GM12878 (cell line): Measurements from ENCODE around the gene PARVA. TPM values are rescaled to one million over a fixed set of nuclear protein-coding genes. Genes with fewer than 3 reads are reported as not detected.

Experiments used
- ATAC-seq: fragments of 200-7000 bp; cut with Tn5 transposase; 3 replicates; pipeline ENCODE4 v1.9.1; 2020; ENCODE audit warnings: mild to moderate bottlenecking, moderate library complexity
- BruUV-seq: library from RNA; stranded (reverse); fragments of 400-500 nt; replicated peaks from 2 replicates; lab custom pipeline; 2021; lab: Mats Ljungman, UMichigan
- CTCF ChIA-PET: fragments of 300-600 bp; sonication (Branson Sonifier 250); formaldehyde crosslinking; extraction: SDS; loops from one replicate; lab custom pipeline; 2021; ENCODE audit warnings: inconsistent platforms; lab: Yijun Ruan, JAX
- POLR2A ChIA-PET: fragments of 350-600 bp; formaldehyde crosslinking; extraction: SDS; loops from one replicate; lab custom pipeline; 2021; ENCODE audit warnings: inconsistent platforms; lab: Charles Lee
- RAD21 ChIA-PET: fragments of 300-600 bp; sonication (Branson Sonifier 250); formaldehyde crosslinking; loops from one replicate; lab custom pipeline; 2023; ENCODE audit warnings: antibody characterized with exemption; ENCODE audit not compliant: unreplicated experiment; lab: Charles Lee
- SMC1A ChIA-PET: fragments of 300-600 bp; sonication (Branson Sonifier 250); formaldehyde crosslinking; loops from one replicate; lab custom pipeline; 2023; ENCODE audit not compliant: unreplicated experiment, uncharacterized antibody; lab: Charles Lee
- DNase-seq: peaks from one replicate; pipeline ENCODE4 v3.0.0-alpha.2; 2011; ENCODE audit warnings: low read depth, low spot score
- FAIRE-seq: peaks from 3 replicates; lab custom pipeline; 2011; peaks lifted over from hg19 to GRCh38; lab: Jason Lieb, UNC
- H2AFZ ChIP-seq: 2 replicates; pipeline ENCODE4 v1.6.0; 2011; ENCODE audit warnings: low read depth, low read length, control low read depth; ENCODE audit not compliant: control insufficient read depth
- H3K27ac ChIP-seq: 2 replicates; pipeline ENCODE4 v1.5.1; 2011; ENCODE audit warnings: control low read depth; ENCODE audit not compliant: control insufficient read depth, insufficient read depth
- H3K27me3 ChIP-seq, 2 experiments: replicated peaks in 1 of 2; 2 replicates each; pipeline versions ENCODE4 v1.6.0 to v1.6.1; 2011; ENCODE audit warnings: low read length in 1 of 2; ENCODE audit not compliant: control insufficient read depth in 2 of 2, insufficient read depth in 2 of 2
- H3K36me3 ChIP-seq, 2 experiments: 2 replicates each; pipeline ENCODE4 v1.5.1; 2011; ENCODE audit warnings: low read length in 1 of 2; ENCODE audit not compliant: control insufficient read depth in 2 of 2, insufficient read depth in 2 of 2
- H3K4me1 ChIP-seq: 2 replicates; pipeline ENCODE4 v1.6.1; 2011; ENCODE audit warnings: mild to moderate bottlenecking, low read length, moderate library complexity, mixed read lengths; ENCODE audit not compliant: control insufficient read depth, insufficient read depth
- H3K4me2 ChIP-seq: 2 replicates; pipeline ENCODE4 v1.6.0; 2011; ENCODE audit warnings: control low read depth; ENCODE audit not compliant: control insufficient read depth, insufficient read depth
- H3K4me3 ChIP-seq: fragments of 200-600 bp; sonication (generic); 2 replicates; pipeline ENCODE4 v1.5.1; 2016
- H3K79me2 ChIP-seq: 2 replicates; pipeline ENCODE4 v1.6.0; 2011; ENCODE audit warnings: low read length; ENCODE audit not compliant: control insufficient read depth, insufficient read depth
- H3K9ac ChIP-seq: 2 replicates; pipeline ENCODE4 v1.8.0; 2011; ENCODE audit warnings: low read length, control low read depth, mixed read lengths; ENCODE audit not compliant: control insufficient read depth, insufficient read depth
- H3K9me3 ChIP-seq: replicated peaks from 3 replicates; pipeline ENCODE4 v1.5.1; 2011; ENCODE audit warnings: mild to moderate bottlenecking, low read length; ENCODE audit not compliant: control insufficient read depth, insufficient read depth
- H4K20me1 ChIP-seq: 2 replicates; pipeline ENCODE4 v1.6.0; 2011; ENCODE audit not compliant: control insufficient read depth, insufficient read depth
- JUNB ChIP-seq: IDR thresholded peaks from 2 replicates; pipeline ENCODE4 v1.6.1; 2016; ENCODE audit warnings: antibody characterized with exemption, mild to moderate bottlenecking
- KLF5 ChIP-seq: fragments of 450-650 bp; IDR thresholded peaks from 2 replicates; pipeline ENCODE4 v1.6.1; 2014; ENCODE audit warnings: mild to moderate bottlenecking; ENCODE audit not compliant: partially characterized antibody
- LARP7 ChIP-seq: fragments of 450-650 bp; IDR thresholded peaks from 2 replicates; pipeline ENCODE4 v1.6.1; 2017; ENCODE audit warnings: mild to moderate bottlenecking
- MEF2B ChIP-seq: fragments of 450-650 bp; IDR thresholded peaks from 2 replicates; pipeline ENCODE4 v1.6.1; 2018; ENCODE audit warnings: mild to moderate bottlenecking, moderate library complexity; ENCODE audit not compliant: partially characterized antibody, poor library complexity, severe bottlenecking
- ZBED1 ChIP-seq: IDR thresholded peaks from 2 replicates; pipeline ENCODE4 v1.6.1; 2016; ENCODE audit warnings: borderline replicate concordance
- WGBS: methylation state at CpG from one replicate; pipeline ENCODE4 v1.1.6; 2016; ENCODE audit warnings: low lambda C conversion rate; ENCODE audit not compliant: insufficient replicate concordance, insufficient coverage; ENCODE audit errors: missing lambda C conversion rate; 5-methylcytosine and 5-hydroxymethylcytosine counted together
- in situ Hi-C: fragments of 300-500 bp; cut with MboI; formaldehyde crosslinking; loops from 9 replicates; pipeline ENCODE4 v1.14.3; 2018; ENCODE audit warnings: mixed read lengths
- intact Hi-C: fragments of 100-400 bp; cut with micrococcal nuclease; formaldehyde crosslinking; loops from one replicate; pipeline ENCODE4 v1.14.2; 2022; ENCODE audit not compliant: unreplicated experiment
- polyA plus RNA-seq, 11 experiments: library from polyadenylated mRNA; depleted of rRNA in 4 of 11; unstranded in 6 of 11; stranded (reverse) in 5 of 11; fragments of >200 nt; fragmentation: Nextera tagmentation in 4 of 11; fragmentation: Illumina TruSeq in 1 of 11; extraction: Ambion mirVana in 4 of 11; extraction: Trizol in 1 of 11; gene quantifications; 1 replicate in 1 of 11; 2 replicates in 10 of 11; pipeline versions ENCODE4 v1.2.1 to v1.2.3, GENCODE V29; 2011 to 2016; ENCODE audit warnings: inconsistent platforms in 2 of 11, missing spikeins in 2 of 11, low read depth in 1 of 11
- total RNA-seq, 4 experiments: library from RNA; depleted of rRNA in 3 of 4; stranded (reverse); fragments of >200 nt in 3 of 4; fragmentation: Illumina TruSeq in 1 of 4; extraction: Trizol in 1 of 4; gene quantifications; 2 replicates each; pipeline versions ENCODE4 v1.2.1 to v1.2.3, GENCODE V29; 2013 to 2021
- TF ChIP-seq, protein P1 (sequence below): fragments of 450-650 bp; IDR thresholded peaks from 2 replicates; pipeline ENCODE4 v1.6.1; 2014; ENCODE audit warnings: mild to moderate bottlenecking
- TF ChIP-seq, protein P2 (sequence below): IDR thresholded peaks from 2 replicates; pipeline ENCODE4 v1.6.1; 2012; ENCODE audit warnings: improper control_type of control experiment, low read depth, low read length; ENCODE audit not compliant: insufficient replicate concordance
- TF ChIP-seq, protein P3 (sequence below): fragments of 450-650 bp; IDR thresholded peaks from 2 replicates; pipeline ENCODE4 v1.6.1; 2016; ENCODE audit warnings: mild to moderate bottlenecking
- TF ChIP-seq, protein P4 (sequence below): fragments of 450-650 bp; IDR thresholded peaks from 2 replicates; pipeline ENCODE4 v1.6.1; 2017; ENCODE audit warnings: borderline replicate concordance

The PARVA gene
- total and polyA plus RNA-seq, 10 of the 15 experiments (the other 5 are each of a cell fraction or from before 2014, with no cell fraction given), result 0.01 to 0.44 (median 0.03) TPM; not detected in 7

DNA sequence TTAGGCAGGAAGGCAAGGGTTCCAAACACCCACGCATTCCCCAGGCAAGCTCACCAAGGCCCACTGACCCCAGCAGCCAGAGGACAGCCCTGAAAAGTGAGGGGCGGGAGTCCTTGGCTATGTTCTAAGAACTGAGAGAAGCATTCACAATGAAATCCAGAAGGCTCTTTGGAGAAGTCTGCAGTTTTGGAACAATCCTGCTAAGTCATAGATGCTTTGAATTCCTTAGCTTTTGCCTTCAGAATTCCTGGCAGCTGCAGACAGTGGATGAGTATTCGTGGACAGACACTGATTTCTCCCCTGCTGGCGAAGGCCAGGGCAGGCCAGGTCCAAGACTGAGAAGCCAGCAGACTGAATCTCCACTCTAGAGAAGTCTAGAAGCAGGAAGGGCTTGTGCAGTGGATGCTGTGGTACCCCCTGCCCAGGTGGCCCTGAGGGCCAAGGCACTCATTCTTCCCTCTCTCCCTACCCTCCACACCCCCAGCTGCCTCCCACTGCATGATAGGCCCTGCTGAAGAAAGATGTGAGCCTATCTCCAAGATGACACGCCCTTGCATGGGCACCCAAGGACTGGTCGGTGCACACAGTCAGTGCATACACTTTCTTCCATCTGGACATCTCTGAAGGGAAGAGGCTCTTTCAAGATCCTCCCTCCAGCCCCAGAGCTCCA lies 163.7 kb downstream of the PARVA start:
- H3K79me2 ChIP-seq, result no peaks in the 10 kb centered on the region
- no peak for FAIRE-seq

More for the DNA sequence above, 163.7 kb downstream of the PARVA start:
- SMC1A ChIA-PET, result no interaction called here
- Histone ChIP-seq H3K27ac (no peak overlapping the region), H2AFZ (no peak overlapping the region), H3K9me3 (no peaks in the 10 kb centered on the region), H4K20me1 (no peaks in the 10 kb centered on the region), H3K36me3 (no peaks in the 10 kb centered on the region), H3K9ac (no peak overlapping the region), H3K4me3 (no peak overlapping the region), H3K27me3 (peaks cover 0 to 4% of the 10 kb centered on the region in 2 experiments; a peak in 2 of 4 replicates), H3K4me2 (no peak overlapping the region), H3K4me1 (no peaks in the 10 kb centered on the region)
- 11% methylated on average over 6 of the region's 6 CpGs for WGBS
- ATAC-seq (no peak), DNase-seq (no peak)
- TF ChIP-seq LARP7 (no peak), ZBED1 (no peak), JUNB (no peak), KLF5 (no peak), MEF2B (no peak)
- TF ChIP-seq, protein P1, sequence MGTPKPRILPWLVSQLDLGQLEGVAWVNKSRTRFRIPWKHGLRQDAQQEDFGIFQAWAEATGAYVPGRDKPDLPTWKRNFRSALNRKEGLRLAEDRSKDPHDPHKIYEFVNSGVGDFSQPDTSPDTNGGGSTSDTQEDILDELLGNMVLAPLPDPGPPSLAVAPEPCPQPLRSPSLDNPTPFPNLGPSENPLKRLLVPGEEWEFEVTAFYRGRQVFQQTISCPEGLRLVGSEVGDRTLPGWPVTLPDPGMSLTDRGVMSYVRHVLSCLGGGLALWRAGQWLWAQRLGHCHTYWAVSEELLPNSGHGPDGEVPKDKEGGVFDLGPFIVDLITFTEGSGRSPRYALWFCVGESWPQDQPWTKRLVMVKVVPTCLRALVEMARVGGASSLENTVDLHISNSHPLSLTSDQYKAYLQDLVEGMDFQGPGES, result no peak
- TF ChIP-seq, protein P2, sequence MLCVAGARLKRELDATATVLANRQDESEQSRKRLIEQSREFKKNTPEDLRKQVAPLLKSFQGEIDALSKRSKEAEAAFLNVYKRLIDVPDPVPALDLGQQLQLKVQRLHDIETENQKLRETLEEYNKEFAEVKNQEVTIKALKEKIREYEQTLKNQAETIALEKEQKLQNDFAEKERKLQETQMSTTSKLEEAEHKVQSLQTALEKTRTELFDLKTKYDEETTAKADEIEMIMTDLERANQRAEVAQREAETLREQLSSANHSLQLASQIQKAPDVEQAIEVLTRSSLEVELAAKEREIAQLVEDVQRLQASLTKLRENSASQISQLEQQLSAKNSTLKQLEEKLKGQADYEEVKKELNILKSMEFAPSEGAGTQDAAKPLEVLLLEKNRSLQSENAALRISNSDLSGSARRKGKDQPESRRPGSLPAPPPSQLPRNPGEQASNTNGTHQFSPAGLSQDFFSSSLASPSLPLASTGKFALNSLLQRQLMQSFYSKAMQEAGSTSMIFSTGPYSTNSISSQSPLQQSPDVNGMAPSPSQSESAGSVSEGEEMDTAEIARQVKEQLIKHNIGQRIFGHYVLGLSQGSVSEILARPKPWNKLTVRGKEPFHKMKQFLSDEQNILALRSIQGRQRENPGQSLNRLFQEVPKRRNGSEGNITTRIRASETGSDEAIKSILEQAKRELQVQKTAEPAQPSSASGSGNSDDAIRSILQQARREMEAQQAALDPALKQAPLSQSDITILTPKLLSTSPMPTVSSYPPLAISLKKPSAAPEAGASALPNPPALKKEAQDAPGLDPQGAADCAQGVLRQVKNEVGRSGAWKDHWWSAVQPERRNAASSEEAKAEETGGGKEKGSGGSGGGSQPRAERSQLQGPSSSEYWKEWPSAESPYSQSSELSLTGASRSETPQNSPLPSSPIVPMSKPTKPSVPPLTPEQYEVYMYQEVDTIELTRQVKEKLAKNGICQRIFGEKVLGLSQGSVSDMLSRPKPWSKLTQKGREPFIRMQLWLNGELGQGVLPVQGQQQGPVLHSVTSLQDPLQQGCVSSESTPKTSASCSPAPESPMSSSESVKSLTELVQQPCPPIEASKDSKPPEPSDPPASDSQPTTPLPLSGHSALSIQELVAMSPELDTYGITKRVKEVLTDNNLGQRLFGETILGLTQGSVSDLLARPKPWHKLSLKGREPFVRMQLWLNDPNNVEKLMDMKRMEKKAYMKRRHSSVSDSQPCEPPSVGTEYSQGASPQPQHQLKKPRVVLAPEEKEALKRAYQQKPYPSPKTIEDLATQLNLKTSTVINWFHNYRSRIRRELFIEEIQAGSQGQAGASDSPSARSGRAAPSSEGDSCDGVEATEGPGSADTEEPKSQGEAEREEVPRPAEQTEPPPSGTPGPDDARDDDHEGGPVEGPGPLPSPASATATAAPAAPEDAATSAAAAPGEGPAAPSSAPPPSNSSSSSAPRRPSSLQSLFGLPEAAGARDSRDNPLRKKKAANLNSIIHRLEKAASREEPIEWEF, result no peak
- TF ChIP-seq, protein P3, sequence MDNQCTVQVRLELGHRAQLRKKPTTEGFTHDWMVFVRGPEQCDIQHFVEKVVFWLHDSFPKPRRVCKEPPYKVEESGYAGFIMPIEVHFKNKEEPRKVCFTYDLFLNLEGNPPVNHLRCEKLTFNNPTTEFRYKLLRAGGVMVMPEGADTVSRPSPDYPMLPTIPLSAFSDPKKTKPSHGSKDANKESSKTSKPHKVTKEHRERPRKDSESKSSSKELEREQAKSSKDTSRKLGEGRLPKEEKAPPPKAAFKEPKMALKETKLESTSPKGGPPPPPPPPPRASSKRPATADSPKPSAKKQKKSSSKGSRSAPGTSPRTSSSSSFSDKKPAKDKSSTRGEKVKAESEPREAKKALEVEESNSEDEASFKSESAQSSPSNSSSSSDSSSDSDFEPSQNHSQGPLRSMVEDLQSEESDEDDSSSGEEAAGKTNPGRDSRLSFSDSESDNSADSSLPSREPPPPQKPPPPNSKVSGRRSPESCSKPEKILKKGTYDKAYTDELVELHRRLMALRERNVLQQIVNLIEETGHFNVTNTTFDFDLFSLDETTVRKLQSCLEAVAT, result no peak
- TF ChIP-seq, protein P4, sequence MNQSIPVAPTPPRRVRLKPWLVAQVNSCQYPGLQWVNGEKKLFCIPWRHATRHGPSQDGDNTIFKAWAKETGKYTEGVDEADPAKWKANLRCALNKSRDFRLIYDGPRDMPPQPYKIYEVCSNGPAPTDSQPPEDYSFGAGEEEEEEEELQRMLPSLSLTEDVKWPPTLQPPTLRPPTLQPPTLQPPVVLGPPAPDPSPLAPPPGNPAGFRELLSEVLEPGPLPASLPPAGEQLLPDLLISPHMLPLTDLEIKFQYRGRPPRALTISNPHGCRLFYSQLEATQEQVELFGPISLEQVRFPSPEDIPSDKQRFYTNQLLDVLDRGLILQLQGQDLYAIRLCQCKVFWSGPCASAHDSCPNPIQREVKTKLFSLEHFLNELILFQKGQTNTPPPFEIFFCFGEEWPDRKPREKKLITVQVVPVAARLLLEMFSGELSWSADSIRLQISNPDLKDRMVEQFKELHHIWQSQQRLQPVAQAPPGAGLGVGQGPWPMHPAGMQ, result no peak
- POLR2A ChIA-PET, result no interaction called here
- no TSS peak for BruUV-seq
- in situ Hi-C loops (no loop called here), intact Hi-C loops (no loop called here)
- RAD21 ChIA-PET, result no interaction called here
- CTCF ChIA-PET, result no interaction called here
